Endothelial cell of umbilical vein (primary cell): ENCODE results near the gene HCRTR2.

Source experiments
- CTCF ChIP-seq, 2 donors: IDR thresholded peaks; 1 replicate in 1 of 2; 2 replicates in 1 of 2; pipeline ENCODE4 v1.5.1; 2011; ENCODE audit warnings: low read length in 2 of 2, mild to moderate bottlenecking in 2 of 2, moderate library complexity in 2 of 2, control low read depth in 1 of 2, inconsistent platforms in 1 of 2, low read depth in 1 of 2; ENCODE audit not compliant: insufficient read depth in 1 of 2; ENCODE audit errors: extremely low read depth in 1 of 2
- EZH2 ChIP-seq: IDR thresholded peaks from 2 replicates; pipeline ENCODE4 v1.6.1; 2012; ENCODE audit warnings: borderline replicate concordance, low read depth, mild to moderate bottlenecking, moderate library complexity, low read length, inconsistent platforms; ENCODE audit not compliant: severe bottlenecking
- JUN ChIP-seq: IDR thresholded peaks from 2 replicates; pipeline ENCODE4 v1.6.1; 2011; ENCODE audit warnings: borderline replicate concordance, low read depth; ENCODE audit not compliant: insufficient read length, insufficient read depth
- POLR2A ChIP-seq: IDR thresholded peaks from 2 replicates; pipeline ENCODE4 v1.6.1; 2012; ENCODE audit warnings: low read depth, mild to moderate bottlenecking, control low read depth, low read length
- POLR2AphosphoS5 ChIP-seq: IDR thresholded peaks from 2 replicates; pipeline ENCODE4 v1.6.1; 2012; ENCODE audit warnings: low read depth, mild to moderate bottlenecking, control low read depth, low read length, moderate library complexity; ENCODE audit not compliant: insufficient read depth

- TF ChIP-seq POLR2AphosphoS5 (no peak), CTCF (IDR thresholded peaks at IDR 0.05; ENCODE audit: extremely low read depth in 1 of 2, insufficient read depth in 1 of 2, low read depth in 1 of 2, low read length in 2 of 2) (no peak), POLR2A (no peak), JUN (no peak), EZH2 (no peak)
These were observed 37.8 kb downstream of the HCRTR2 start for GRCh38 chr6:55212156-55212555.
